Loucy (cell line): ENCODE measurements around the gene RGPD4.

ENCODE experiments used
- H2AFZ ChIP-seq: fragments of 200-600 bp; sonication (generic); 2 replicates; pipeline ENCODE4 v1.6.0; 2016; ENCODE audit warnings: antibody characterized with exemption, mild to moderate bottlenecking, low read length, moderate library complexity
- H3F3A ChIP-seq: fragments of 200-600 bp; 2 replicates; pipeline ENCODE4 v1.6.0; 2016; ENCODE audit warnings: antibody characterized with exemption, low read depth, mild to moderate bottlenecking
- H3K27me3 ChIP-seq: fragments of 200-600 bp; sonication (generic); 2 replicates; pipeline ENCODE4 v1.6.1; 2014; ENCODE audit warnings: low read length, mild to moderate bottlenecking; ENCODE audit not compliant: insufficient read depth, poor library complexity, severe bottlenecking
- H3K36me3 ChIP-seq: fragments of 200-600 bp; sonication (generic); 2 replicates; pipeline ENCODE4 v1.6.1; 2016; ENCODE audit warnings: low read length; ENCODE audit not compliant: insufficient read depth
- H3K4me1 ChIP-seq: fragments of 200-600 bp; sonication (generic); 2 replicates; pipeline ENCODE4 v1.5.1; 2014; ENCODE audit warnings: low read length, mild to moderate bottlenecking; ENCODE audit not compliant: insufficient read depth, poor library complexity, severe bottlenecking
- H3K4me2 ChIP-seq: fragments of 200-600 bp; sonication (generic); 2 replicates; pipeline ENCODE4 v1.6.0; 2014; ENCODE audit warnings: antibody characterized with exemption, low read length, low read depth, mild to moderate bottlenecking; ENCODE audit not compliant: poor library complexity, severe bottlenecking
- H3K4me3 ChIP-seq: fragments of 200-600 bp; sonication (generic); 2 replicates; pipeline ENCODE4 v1.5.1; 2014; ENCODE audit warnings: low read length, mild to moderate bottlenecking, mixed read lengths; ENCODE audit not compliant: poor library complexity, severe bottlenecking
- H3K79me2 ChIP-seq: fragments of 200-600 bp; sonication (generic); 2 replicates; pipeline ENCODE4 v1.6.1; 2014; ENCODE audit warnings: low read length; ENCODE audit not compliant: insufficient read depth
- H3K9ac ChIP-seq: fragments of 200-600 bp; sonication (generic); 2 replicates; pipeline ENCODE4 v1.6.0; 2014; ENCODE audit warnings: mild to moderate bottlenecking, low read depth, low read length, moderate library complexity; ENCODE audit not compliant: poor library complexity, severe bottlenecking
- H3K9me2 ChIP-seq: fragments of 200-600 bp; sonication (generic); replicated peaks from 2 replicates; pipeline ENCODE4 v1.6.1; 2016; ENCODE audit warnings: low read depth, low read length, mixed read lengths
- H3K9me3 ChIP-seq: fragments of 200-600 bp; sonication (generic); 2 replicates; pipeline ENCODE4 v1.6.1; 2014; ENCODE audit warnings: mild to moderate bottlenecking, antibody characterized with exemption, low read length, low read depth; ENCODE audit not compliant: insufficient read depth
- H4K20me1 ChIP-seq: fragments of 200-600 bp; sonication (generic); 2 replicates; pipeline ENCODE4 v1.6.0; 2014; ENCODE audit warnings: antibody characterized with exemption, low read length, mild to moderate bottlenecking; ENCODE audit not compliant: insufficient read depth, poor library complexity, severe bottlenecking
- EZH2phosphoT487 ChIP-seq: fragments of 200-600 bp; IDR thresholded peaks from 2 replicates; pipeline ENCODE4 v1.6.1; 2018; ENCODE audit warnings: antibody characterized with exemption, mild to moderate bottlenecking, moderate library complexity, borderline replicate concordance
- TF ChIP-seq, protein P1 (sequence below): fragments of 200-600 bp; sonication (generic); conservative IDR thresholded peaks from 2 replicates; pipeline ENCODE4 v1.5.1; 2014; ENCODE audit warnings: mild to moderate bottlenecking, antibody characterized with exemption, low read length

RGPD4 gene

DNA sequence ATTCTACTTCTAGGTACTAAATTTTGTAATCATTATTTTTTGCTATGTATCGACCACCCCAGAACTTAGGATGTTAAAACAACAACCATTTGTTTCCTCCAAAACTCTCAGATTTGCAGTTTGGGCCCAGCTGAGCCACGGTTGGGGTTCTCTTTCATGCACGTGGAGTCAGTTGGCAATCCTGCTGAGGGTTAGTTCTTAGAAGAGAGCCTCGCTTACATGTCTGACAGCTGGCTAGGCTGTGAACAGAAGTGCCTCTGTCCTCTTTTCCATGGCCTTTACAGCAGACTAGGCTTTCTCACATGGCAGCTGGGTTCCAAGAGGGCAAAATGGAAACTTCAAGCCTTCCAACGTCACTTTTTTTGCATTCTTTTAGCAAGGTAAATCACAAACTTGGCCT, 9.3 kb upstream of the RGPD4 start:
- Histone ChIP-seq H3K36me3 (no peaks in the 10 kb centered on the region), H3K79me2 (no peaks in the 10 kb centered on the region), H3F3A (no peaks in the 10 kb centered on the region), H3K4me1 (no peaks in the 10 kb centered on the region), H3K9ac (no peak overlapping the region), H3K9me3 (no peaks in the 10 kb centered on the region), H4K20me1 (no peaks in the 10 kb centered on the region), H3K4me2 (no peak overlapping the region), H2AFZ (no peak overlapping the region), H3K9me2 (no peaks in the 10 kb centered on the region), H3K4me3 (no peak overlapping the region), H3K27me3 (no peaks in the 10 kb centered on the region)
- TF ChIP-seq, protein P1, sequence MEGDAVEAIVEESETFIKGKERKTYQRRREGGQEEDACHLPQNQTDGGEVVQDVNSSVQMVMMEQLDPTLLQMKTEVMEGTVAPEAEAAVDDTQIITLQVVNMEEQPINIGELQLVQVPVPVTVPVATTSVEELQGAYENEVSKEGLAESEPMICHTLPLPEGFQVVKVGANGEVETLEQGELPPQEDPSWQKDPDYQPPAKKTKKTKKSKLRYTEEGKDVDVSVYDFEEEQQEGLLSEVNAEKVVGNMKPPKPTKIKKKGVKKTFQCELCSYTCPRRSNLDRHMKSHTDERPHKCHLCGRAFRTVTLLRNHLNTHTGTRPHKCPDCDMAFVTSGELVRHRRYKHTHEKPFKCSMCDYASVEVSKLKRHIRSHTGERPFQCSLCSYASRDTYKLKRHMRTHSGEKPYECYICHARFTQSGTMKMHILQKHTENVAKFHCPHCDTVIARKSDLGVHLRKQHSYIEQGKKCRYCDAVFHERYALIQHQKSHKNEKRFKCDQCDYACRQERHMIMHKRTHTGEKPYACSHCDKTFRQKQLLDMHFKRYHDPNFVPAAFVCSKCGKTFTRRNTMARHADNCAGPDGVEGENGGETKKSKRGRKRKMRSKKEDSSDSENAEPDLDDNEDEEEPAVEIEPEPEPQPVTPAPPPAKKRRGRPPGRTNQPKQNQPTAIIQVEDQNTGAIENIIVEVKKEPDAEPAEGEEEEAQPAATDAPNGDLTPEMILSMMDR: no peak
- no peak for TF ChIP-seq EZH2phosphoT487

DNA sequence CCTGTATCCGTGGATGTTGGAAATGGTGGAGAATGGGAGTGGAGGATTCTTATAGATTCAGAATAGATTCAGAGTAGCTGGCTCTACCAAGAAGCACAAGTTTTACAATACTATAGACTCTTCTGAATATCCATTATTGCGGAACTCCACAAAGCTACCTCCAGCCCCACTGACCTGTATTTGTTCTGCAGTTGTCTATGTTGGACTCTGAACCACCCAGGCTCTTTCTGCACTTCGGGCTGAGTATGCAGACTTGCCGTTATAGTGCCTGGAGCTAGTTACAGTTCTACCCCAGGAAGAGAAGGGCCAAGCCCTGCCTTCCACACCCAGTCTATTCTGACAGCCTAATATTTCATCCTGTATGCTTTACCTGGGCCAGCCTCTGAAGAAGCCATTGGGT, 4.4 kb upstream of the RGPD4 start:
- Histone ChIP-seq H3K4me1 (no peaks in the 10 kb centered on the region), H3K4me2 (no peak overlapping the region), H3K9me2 (no peaks in the 10 kb centered on the region), H3K9ac (no peak overlapping the region), H4K20me1 (no peaks in the 10 kb centered on the region), H3K27me3 (no peaks in the 10 kb centered on the region), H3K79me2 (no peaks in the 10 kb centered on the region), H3F3A (no peaks in the 10 kb centered on the region), H2AFZ (no peak overlapping the region), H3K36me3 (no peaks in the 10 kb centered on the region), H3K4me3 (no peak overlapping the region), H3K9me3 (no peaks in the 10 kb centered on the region)
- no peak for TF ChIP-seq EZH2phosphoT487
- TF ChIP-seq, protein P1: no peak

- H3K36me3 ChIP-seq: no peaks in the 10 kb centered on the region
- no peaks in the 10 kb centered on the region for H3K27me3 ChIP-seq
- no peak overlapping the region for H3K4me3 ChIP-seq
- H3F3A ChIP-seq: no peaks in the 10 kb centered on the region
- no peaks in the 10 kb centered on the region for H3K9me3 ChIP-seq
- no peaks in the 10 kb centered on the region for H3K79me2 ChIP-seq
- no peak overlapping the region for H3K9ac ChIP-seq
- no peak for TF ChIP-seq EZH2phosphoT487
- TF ChIP-seq, protein P1: no peak
- no peaks in the 10 kb centered on the region for H3K9me2 ChIP-seq
- H2AFZ ChIP-seq: no peak overlapping the region
- H4K20me1 ChIP-seq: no peaks in the 10 kb centered on the region
- no peaks in the 10 kb centered on the region for H3K4me1 ChIP-seq
- H3K4me2 ChIP-seq: no peak overlapping the region
Measured at GRCh38 chr2:107824451-107825205, 2.1 kb upstream of the RGPD4 start.
